Adrenal gland (tissue), 5 donors: Measurements from ENCODE around the gene DCANP1.

ENCODE experiments used
- POLR2A ChIP-seq, 2 donors: fragments of 450-650 bp; IDR thresholded peaks; one replicate each; pipeline ENCODE4 v1.6.1; 2017; ENCODE audit warnings: antibody characterized with exemption in 2 of 2, mild to moderate bottlenecking in 2 of 2, moderate library complexity in 1 of 2
- TF ChIP-seq, protein P1 (sequence below), 6 experiments: fragments of 450-650 bp in 4 of 6; fragments of 200-600 bp in 2 of 6; sonication (generic) in 1 of 6; IDR thresholded peaks; 1 replicate in 5 of 6; 2 replicates in 1 of 6; pipeline versions ENCODE4 v1.5.1 to v1.8.0; 2016 to 2021; ENCODE audit warnings: antibody characterized with exemption in 6 of 6, mild to moderate bottlenecking in 2 of 6, moderate library complexity in 1 of 6
- donor health status: DM: no; HTN: no; CAD: no.

DNA sequence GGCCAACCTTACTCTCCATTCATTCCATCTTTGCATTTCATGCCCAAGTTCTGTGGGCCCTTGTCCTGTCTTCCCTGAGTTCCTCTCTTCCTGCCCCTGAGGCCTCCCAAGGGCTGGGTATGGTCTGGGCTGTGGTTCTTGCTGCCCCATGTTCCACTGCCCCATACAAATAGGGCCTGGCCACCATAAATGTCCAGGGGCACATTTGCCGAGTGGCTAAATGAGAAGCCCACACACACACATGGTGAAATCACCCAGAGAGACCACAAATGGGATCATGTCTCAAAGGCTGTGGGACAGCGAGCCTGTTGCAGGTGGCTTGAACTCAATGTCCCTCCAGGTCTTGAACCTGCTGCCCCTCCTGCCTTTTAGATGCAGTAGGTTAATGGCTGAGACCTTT lies 3.8 kb upstream of the DCANP1 start:
- TF ChIP-seq, protein P1, sequence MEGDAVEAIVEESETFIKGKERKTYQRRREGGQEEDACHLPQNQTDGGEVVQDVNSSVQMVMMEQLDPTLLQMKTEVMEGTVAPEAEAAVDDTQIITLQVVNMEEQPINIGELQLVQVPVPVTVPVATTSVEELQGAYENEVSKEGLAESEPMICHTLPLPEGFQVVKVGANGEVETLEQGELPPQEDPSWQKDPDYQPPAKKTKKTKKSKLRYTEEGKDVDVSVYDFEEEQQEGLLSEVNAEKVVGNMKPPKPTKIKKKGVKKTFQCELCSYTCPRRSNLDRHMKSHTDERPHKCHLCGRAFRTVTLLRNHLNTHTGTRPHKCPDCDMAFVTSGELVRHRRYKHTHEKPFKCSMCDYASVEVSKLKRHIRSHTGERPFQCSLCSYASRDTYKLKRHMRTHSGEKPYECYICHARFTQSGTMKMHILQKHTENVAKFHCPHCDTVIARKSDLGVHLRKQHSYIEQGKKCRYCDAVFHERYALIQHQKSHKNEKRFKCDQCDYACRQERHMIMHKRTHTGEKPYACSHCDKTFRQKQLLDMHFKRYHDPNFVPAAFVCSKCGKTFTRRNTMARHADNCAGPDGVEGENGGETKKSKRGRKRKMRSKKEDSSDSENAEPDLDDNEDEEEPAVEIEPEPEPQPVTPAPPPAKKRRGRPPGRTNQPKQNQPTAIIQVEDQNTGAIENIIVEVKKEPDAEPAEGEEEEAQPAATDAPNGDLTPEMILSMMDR (IDR thresholded peaks at IDR 0.05), result no peak
- TF ChIP-seq POLR2A (IDR thresholded peaks at IDR 0.05), result no peak
